C4-2B (cell line): Measurements from ENCODE around the gene PARD3.

Experiments used
- H3K27ac ChIP-seq: fragments of 450-650 bp; 2 replicates; pipeline ENCODE4 v1.5.1; 2017
- ZFX ChIP-seq: fragments of 450-650 bp; IDR thresholded peaks from 2 replicates; pipeline ENCODE4 v1.6.1; 2017
- TF ChIP-seq, protein P1 (sequence below): fragments of 450-650 bp; conservative IDR thresholded peaks from 2 replicates; pipeline ENCODE4 v1.5.1; 2017; ENCODE audit warnings: mild to moderate bottlenecking

The PARD3 gene

GRCh38 chr10:34205452-34205851 is 609.6 kb downstream of the PARD3 start:
- TF ChIP-seq ZFX: no peak
- TF ChIP-seq, protein P1, sequence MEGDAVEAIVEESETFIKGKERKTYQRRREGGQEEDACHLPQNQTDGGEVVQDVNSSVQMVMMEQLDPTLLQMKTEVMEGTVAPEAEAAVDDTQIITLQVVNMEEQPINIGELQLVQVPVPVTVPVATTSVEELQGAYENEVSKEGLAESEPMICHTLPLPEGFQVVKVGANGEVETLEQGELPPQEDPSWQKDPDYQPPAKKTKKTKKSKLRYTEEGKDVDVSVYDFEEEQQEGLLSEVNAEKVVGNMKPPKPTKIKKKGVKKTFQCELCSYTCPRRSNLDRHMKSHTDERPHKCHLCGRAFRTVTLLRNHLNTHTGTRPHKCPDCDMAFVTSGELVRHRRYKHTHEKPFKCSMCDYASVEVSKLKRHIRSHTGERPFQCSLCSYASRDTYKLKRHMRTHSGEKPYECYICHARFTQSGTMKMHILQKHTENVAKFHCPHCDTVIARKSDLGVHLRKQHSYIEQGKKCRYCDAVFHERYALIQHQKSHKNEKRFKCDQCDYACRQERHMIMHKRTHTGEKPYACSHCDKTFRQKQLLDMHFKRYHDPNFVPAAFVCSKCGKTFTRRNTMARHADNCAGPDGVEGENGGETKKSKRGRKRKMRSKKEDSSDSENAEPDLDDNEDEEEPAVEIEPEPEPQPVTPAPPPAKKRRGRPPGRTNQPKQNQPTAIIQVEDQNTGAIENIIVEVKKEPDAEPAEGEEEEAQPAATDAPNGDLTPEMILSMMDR: no peak
- H3K27ac ChIP-seq: no peak overlapping the region

GRCh38 chr10:34203966-34204630 is 611.0 kb downstream of the PARD3 start:
- TF ChIP-seq ZFX: no peak
- no peak overlapping the region for H3K27ac ChIP-seq

DNA sequence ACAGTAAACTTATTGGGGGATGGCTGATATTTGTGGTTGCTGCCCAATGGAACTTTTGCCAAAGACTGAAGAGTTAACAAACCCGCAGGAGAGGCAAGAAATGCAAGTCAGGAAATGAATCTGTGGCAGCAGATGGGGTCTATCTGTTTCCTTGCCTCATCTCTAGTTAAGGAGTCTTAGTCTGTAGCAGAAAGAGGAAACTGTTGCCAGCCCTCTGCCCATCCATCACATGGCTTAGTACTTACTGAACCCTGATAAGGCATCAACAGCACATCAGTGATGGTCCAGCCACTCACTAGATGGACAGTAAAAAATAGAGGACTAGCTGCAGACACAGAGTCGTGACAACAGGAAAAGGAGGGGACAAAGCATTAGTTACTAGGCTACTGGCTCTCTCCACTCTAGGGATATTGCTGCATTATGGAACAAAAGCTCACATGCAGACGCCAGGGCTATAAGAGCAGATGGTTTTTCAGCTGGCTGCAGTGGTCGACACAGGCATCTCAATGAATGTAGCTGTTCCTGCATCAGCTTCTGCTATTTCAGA is 614.7 kb downstream of the PARD3 start:
- TF ChIP-seq, protein P1: no peak
- TF ChIP-seq ZFX: no peak

DNA sequence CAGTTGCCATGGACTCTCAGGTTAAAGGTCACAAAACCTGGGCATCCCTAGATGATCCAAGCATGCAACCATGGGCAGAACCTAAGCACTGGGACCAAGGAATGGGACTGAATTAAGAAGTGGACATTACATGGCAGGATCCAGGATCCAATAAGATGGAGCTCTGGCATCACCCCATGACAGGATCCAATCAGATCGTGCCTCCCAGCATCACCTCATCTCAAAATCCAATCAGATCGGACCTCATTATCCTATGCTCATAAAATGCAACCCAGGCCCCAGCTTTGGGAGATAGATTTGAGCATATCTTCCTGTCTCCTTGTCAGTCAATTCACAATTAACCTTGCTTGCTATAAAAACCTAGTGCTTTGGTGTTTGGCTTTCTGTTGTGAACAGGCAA is 616.1 kb downstream of the PARD3 start:
- TF ChIP-seq ZFX: no peak
- TF ChIP-seq, protein P1: no peak

More for the DNA sequence above, 614.7 kb downstream of the PARD3 start:
- no peak overlapping the region for H3K27ac ChIP-seq

DNA sequence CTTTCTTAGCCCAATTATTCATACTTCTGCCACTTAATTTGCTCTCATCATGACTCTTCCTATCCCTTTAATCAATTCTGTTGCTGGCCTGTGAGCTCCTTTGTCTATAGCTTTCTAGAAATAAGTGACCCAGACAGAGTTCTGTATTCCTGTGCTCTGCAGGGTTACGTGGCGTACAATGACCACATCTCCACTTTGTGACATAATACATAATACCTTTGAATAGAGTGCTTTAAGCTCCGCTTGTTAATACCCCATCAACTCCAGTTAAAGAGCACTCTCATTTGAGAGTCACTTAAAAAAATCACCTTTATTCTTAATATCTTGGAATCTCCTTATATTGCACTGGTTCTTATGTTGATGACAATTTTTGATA is 619.0 kb downstream of the PARD3 start:
- TF ChIP-seq, protein P1: no peak
- no peak overlapping the region for H3K27ac ChIP-seq

More for the DNA sequence above, 616.1 kb downstream of the PARD3 start:
- no peak overlapping the region for H3K27ac ChIP-seq

DNA sequence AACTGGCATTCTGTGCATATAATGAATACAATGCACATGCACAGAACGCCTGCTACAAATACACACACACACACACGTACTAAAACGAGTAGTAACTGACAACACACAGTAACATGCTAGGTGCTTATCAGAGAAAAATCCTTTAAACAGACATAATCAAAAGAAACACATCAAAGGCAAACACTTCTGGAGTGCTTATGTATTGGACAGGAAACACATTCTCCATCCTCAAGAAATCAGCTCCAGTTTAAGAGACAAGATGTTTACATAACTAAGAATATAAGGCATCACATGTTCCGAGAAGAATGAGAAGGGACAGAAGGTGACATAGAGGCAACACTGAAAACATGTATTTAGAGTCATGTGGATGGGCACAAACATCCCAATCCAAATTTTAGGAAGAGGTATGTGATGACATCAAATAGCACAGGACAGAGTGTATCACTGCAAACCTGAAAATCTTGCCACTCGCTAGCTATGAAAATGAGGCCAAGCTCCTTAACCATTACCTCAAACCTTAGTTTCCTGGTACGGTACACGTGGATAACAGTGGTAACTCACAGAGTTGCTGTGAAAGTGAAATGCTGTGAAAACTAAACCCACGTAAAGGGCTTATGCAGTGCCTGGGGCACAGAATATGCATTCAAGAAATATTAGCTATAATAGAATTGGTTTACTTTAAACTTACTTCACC is 619.6 kb downstream of the PARD3 start:
- H3K27ac ChIP-seq: no peak overlapping the region
- no peak for TF ChIP-seq ZFX
- TF ChIP-seq, protein P1: no peak

DNA sequence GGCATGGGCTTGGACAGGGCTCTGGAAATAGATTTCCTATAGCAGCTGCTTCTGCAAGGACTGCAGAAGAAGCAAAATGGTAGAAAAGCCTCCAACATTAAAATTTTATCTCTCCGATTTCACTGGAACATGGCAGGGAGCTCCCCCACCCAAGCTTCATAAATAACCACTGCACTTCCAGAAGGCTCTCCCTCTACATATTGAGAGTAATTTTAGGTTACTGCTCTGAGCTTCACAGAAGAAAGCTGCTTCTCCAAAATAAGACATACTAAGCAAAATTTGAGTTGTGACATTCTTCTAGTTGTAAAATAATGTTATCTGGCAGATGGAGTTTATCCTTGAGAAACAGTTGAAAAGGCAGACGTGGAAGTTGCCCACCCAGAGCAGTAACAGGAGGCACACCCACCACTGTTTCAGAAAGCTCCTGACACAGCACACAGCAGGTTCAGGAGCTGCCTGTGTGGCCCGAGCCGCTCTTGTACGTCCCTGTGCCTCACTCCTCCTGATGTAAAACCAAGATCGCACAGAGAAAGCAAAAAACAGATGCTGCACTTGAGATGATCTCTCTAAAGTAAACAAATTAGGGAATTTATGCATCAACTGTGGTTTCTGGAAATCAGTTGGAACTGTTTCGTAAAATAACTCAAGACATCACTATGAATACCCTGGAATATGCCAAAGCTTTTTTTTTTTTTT is 621.0 kb downstream of the PARD3 start:
- H3K27ac ChIP-seq: no peak overlapping the region
- TF ChIP-seq, protein P1: no peak
- no peak for TF ChIP-seq ZFX
